DOHH2 (cell line): Measurements from ENCODE around the gene PATJ.
"Not testable (repeated sequence)": the region's sequence is repeated elsewhere in the genome, so short reads cannot be mapped to it uniquely, and the experiment has no call there.

Source experiments
- H3F3A ChIP-seq: fragments of 200-600 bp; sonication (generic), shearing (Covaris generic); 2 replicates; pipeline ENCODE4 v1.6.0; 2016; ENCODE audit warnings: antibody characterized with exemption, mild to moderate bottlenecking; ENCODE audit not compliant: control insufficient read depth, insufficient read depth
- H3K27ac ChIP-seq: fragments of 200-600 bp; sonication (generic); 2 replicates; pipeline ENCODE4 v1.5.1; 2014; ENCODE audit warnings: low read depth, mild to moderate bottlenecking, low read length, moderate library complexity
- H3K27me3 ChIP-seq: fragments of 200-600 bp; sonication (generic); 2 replicates; pipeline ENCODE4 v1.6.1; 2014; ENCODE audit warnings: mild to moderate bottlenecking, low read length, mixed read lengths; ENCODE audit not compliant: control insufficient read depth
- H3K36me3 ChIP-seq: fragments of 200-600 bp; sonication (generic); 2 replicates; pipeline ENCODE4 v1.6.1; 2014; ENCODE audit warnings: mild to moderate bottlenecking, low read length, moderate library complexity, mixed read lengths; ENCODE audit not compliant: control insufficient read depth
- H3K4me1 ChIP-seq: fragments of 200-600 bp; sonication (generic); 2 replicates; pipeline ENCODE4 v1.6.1; 2014; ENCODE audit warnings: mild to moderate bottlenecking, low read length, mixed read lengths; ENCODE audit not compliant: control insufficient read depth
- H3K4me2 ChIP-seq: fragments of 200-600 bp; sonication (generic); 2 replicates; pipeline ENCODE4 v1.6.0; 2014; ENCODE audit warnings: mild to moderate bottlenecking, low read length, moderate library complexity
- H3K4me3 ChIP-seq: fragments of 200-600 bp; sonication (generic); 2 replicates; pipeline ENCODE4 v1.5.1; 2014; ENCODE audit warnings: mild to moderate bottlenecking, low read length, mixed read lengths
- H3K79me2 ChIP-seq: fragments of 200-600 bp; sonication (generic); 2 replicates; pipeline ENCODE4 v1.6.1; 2014; ENCODE audit warnings: mild to moderate bottlenecking, low read length, mixed read lengths; ENCODE audit not compliant: control insufficient read depth
- H3K9me2 ChIP-seq: fragments of 200-600 bp; sonication (generic); replicated peaks from 2 replicates; pipeline ENCODE4 v1.6.1; 2014; ENCODE audit warnings: mild to moderate bottlenecking, low read length, mixed read lengths; ENCODE audit not compliant: control insufficient read depth
- H3K9me3 ChIP-seq: fragments of 200-600 bp; sonication (generic); 2 replicates; pipeline ENCODE4 v1.6.1; 2014; ENCODE audit warnings: antibody characterized with exemption, low read length, mixed read lengths; ENCODE audit not compliant: control insufficient read depth, insufficient read depth
- H4K20me1 ChIP-seq: fragments of 200-600 bp; sonication (generic); 2 replicates; pipeline ENCODE4 v1.6.0; 2014; ENCODE audit warnings: low read depth, mild to moderate bottlenecking, antibody characterized with exemption, low read length, moderate library complexity; ENCODE audit not compliant: control insufficient read depth, insufficient read depth
- CTCF ChIP-seq: fragments of 200-600 bp; sonication (generic); IDR thresholded peaks from one replicate; pipeline ENCODE4 v1.5.1; 2014; ENCODE audit warnings: antibody characterized with exemption, mild to moderate bottlenecking, low read depth, low read length; ENCODE audit not compliant: poor library complexity, severe bottlenecking
- EZH2phosphoT487 ChIP-seq: fragments of 200-600 bp; sonication (generic); IDR thresholded peaks from 2 replicates; pipeline ENCODE4 v1.6.1; 2017; ENCODE audit warnings: borderline replicate concordance, mild to moderate bottlenecking, antibody characterized with exemption, low read length, moderate library complexity, mixed read lengths

PATJ gene

GRCh38 chr1:62218604-62219003 is 476.3 kb downstream of the PATJ start:
- H4K20me1 ChIP-seq, result no peaks in the 10 kb centered on the region
- no peaks in the 10 kb centered on the region for H3K27me3 ChIP-seq
- no peaks in the 10 kb centered on the region for H3K4me1 ChIP-seq
- H3K27ac ChIP-seq, result no peak overlapping the region
- TF ChIP-seq EZH2phosphoT487 (no peak), CTCF (no peak)
- H3K9me2 ChIP-seq, result no peaks in the 10 kb centered on the region
- no peaks in the 10 kb centered on the region for H3K9me3 ChIP-seq
- H3K4me2 ChIP-seq, result no peak overlapping the region
- no peaks in the 10 kb centered on the region for H3K36me3 ChIP-seq
- no peaks in the 10 kb centered on the region for H3K79me2 ChIP-seq
- H3K4me3 ChIP-seq, result no peak overlapping the region
- no peaks in the 10 kb centered on the region for H3F3A ChIP-seq

GRCh38 chr1:62220456-62220855 is 478.2 kb downstream of the PATJ start:
- not testable (repeated sequence) for H3K4me1 ChIP-seq, H3K4me2 ChIP-seq, H3K9me2 ChIP-seq, H3K79me2 ChIP-seq, H3K27ac ChIP-seq, H3K4me3 ChIP-seq, H3K9me3 ChIP-seq, H4K20me1 ChIP-seq, H3K27me3 ChIP-seq, H3F3A ChIP-seq, H3K36me3 ChIP-seq

DNA sequence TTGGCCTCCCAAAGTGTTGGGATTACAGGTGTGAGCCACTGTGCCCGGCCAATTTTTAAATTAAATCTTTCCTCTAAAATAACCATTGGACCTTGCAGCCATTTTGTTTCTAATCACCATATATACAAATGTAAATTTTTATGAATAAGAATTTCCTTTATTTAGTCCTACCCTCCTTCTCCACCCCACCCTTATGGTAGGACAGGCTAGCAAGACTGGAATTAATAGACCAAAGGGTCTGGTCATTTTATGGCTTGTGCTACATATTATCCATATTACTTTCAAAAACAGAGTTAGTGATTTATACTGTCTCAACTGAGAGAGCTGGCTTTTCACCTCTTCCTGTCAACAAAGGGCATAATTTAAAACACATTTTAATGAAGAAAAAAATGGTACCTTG is 478.9 kb downstream of the PATJ start:
- Histone ChIP-seq H3K4me2 (no peak overlapping the region), H3F3A (no peaks in the 10 kb centered on the region), H4K20me1 (no peaks in the 10 kb centered on the region), H3K27me3 (no peaks in the 10 kb centered on the region), H3K4me3 (no peak overlapping the region), H3K4me1 (no peaks in the 10 kb centered on the region), H3K36me3 (no peaks in the 10 kb centered on the region), H3K9me2 (no peaks in the 10 kb centered on the region), H3K27ac (no peak overlapping the region), H3K9me3 (no peaks in the 10 kb centered on the region), H3K79me2 (no peaks in the 10 kb centered on the region)
- TF ChIP-seq EZH2phosphoT487 (no peak), CTCF (no peak)

DNA sequence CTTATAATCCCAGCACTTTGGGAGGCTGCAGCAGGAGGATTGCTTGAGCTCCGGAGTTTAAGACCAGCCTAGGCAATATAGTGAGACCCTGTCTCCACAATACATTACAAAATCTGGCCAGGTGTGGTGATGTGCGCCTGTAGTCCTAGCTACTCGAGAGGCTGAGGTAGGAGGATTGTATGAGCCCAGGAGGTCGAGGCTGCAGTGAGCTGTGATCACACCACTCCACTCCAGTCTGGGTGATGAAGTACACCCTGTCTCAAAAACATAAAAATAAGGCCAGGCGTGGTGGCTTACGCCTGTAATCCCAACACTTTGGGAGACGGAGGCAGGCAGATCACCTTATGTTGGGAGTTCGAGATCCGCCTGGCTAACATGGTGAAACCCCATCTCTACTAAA is 480.0 kb downstream of the PATJ start:
- Histone ChIP-seq H3K9me3 (no peaks in the 10 kb centered on the region), H3K27me3 (no peaks in the 10 kb centered on the region), H3K27ac (no peak overlapping the region), H3K9me2 (no peaks in the 10 kb centered on the region), H3F3A (no peaks in the 10 kb centered on the region), H3K4me2 (no peak overlapping the region), H4K20me1 (no peaks in the 10 kb centered on the region), H3K36me3 (no peaks in the 10 kb centered on the region), H3K4me1 (no peaks in the 10 kb centered on the region), H3K4me3 (no peak overlapping the region), H3K79me2 (no peaks in the 10 kb centered on the region)
- TF ChIP-seq CTCF, result no peak
- TF ChIP-seq EZH2phosphoT487, result no peak
